Cortex of kidney (tissue), 1 donor: ENCODE results near the gene NET1.
"Not testable (repeated sequence)": the region's sequence is repeated elsewhere in the genome, so short reads cannot be mapped to it uniquely, and the experiment has no call there.

Experiments used
- DNase-seq: peaks from one replicate; lab custom pipeline; 2025; lab: John Stamatoyannopoulos, UW

The NET1 gene

GRCh38 chr10:5412277-5412941 is at the start of gene NET1:
NET1 (plus strand) TSS chr10:5412557; CDS start chr10:5412693, 136 bp downstream.
- DNase-seq: no peak

- no peak for DNase-seq
These were observed 49.5 kb upstream of the NET1 start for GRCh38 chr10:5362873-5363272.

- no peak for DNase-seq
These were observed 48.0 kb upstream of the NET1 start for GRCh38 chr10:5364374-5364773.

- DNase-seq: no peak
These were observed 47.4 kb upstream of the NET1 start, which contains the start of gene UCN3 for GRCh38 chr10:5364890-5365338. UCN3 (plus strand) TSS chr10:5364966; CDS start chr10:5373721, 8,755 bp downstream.

- DNase-seq: no peak
These were observed 46.4 kb upstream of the NET1 start for GRCh38 chr10:5365928-5366327.

- DNase-seq: no peak
These were observed 42.8 kb upstream of the NET1 start for GRCh38 chr10:5369362-5370158.

GRCh38 chr10:5370493-5371352 is 41.6 kb upstream of the NET1 start:
- no peak for DNase-seq

GRCh38 chr10:5373307-5373706 is 39.0 kb upstream of the NET1 start:
- no peak for DNase-seq

GRCh38 chr10:5373891-5374611 is 38.3 kb upstream of the NET1 start:
- DNase-seq: no peak

GRCh38 chr10:5376450-5376849 is 35.9 kb upstream of the NET1 start:
- no peak for DNase-seq

- not testable (repeated sequence) for DNase-seq
These were observed 33.2 kb upstream of the NET1 start for GRCh38 chr10:5379202-5379601.

GRCh38 chr10:5380395-5380794 is 32.0 kb upstream of the NET1 start:
- DNase-seq: not testable (repeated sequence)

- DNase-seq: no peak
These were observed 31.2 kb upstream of the NET1 start for GRCh38 chr10:5381187-5381586.

GRCh38 chr10:5385224-5385623 is 27.1 kb upstream of the NET1 start:
- no peak for DNase-seq

GRCh38 chr10:5387169-5387568 is 25.2 kb upstream of the NET1 start:
- no peak for DNase-seq

GRCh38 chr10:5390607-5391205 is 21.7 kb upstream of the NET1 start:
- no peak for DNase-seq

GRCh38 chr10:5391790-5392189 is 20.6 kb upstream of the NET1 start:
- DNase-seq: no peak

GRCh38 chr10:5393529-5393928 is 18.8 kb upstream of the NET1 start:
- no peak for DNase-seq

- no peak for DNase-seq
These were observed 17.2 kb upstream of the NET1 start for GRCh38 chr10:5395168-5395567.

- DNase-seq: no peak
These were observed 15.6 kb upstream of the NET1 start for GRCh38 chr10:5396556-5397300.

GRCh38 chr10:5399332-5399731 is 13.0 kb upstream of the NET1 start:
- no peak for DNase-seq
